HL-60/S4 treated with retinoic acid at 250 ng/mL for 4 days and 3 days (cell line): ENCODE data around the gene DNAJC13.

Experiments used
- in situ Hi-C: fragments of 300-500 bp; cut with MboI; formaldehyde crosslinking; loops from 2 replicates; pipeline ENCODE4 v1.7.0; 2022; ENCODE audit warnings: low sequenced_read_pairs

Gene DNAJC13

GRCh38 chr3:132587401-132587800 lies 170.1 kb downstream of the DNAJC13 start:
- in situ Hi-C loops = no loop called here
